GM18517 (cell line): ENCODE results near the gene PNPO.

ENCODE experiments used
- ATAC-seq: cut with Tn5 transposase; IDR thresholded peaks from one replicate; pipeline ENCODE4 v1.9.1; 2021; ENCODE audit warnings: mild to moderate bottlenecking, moderate library complexity; ENCODE audit not compliant: unreplicated experiment

Gene PNPO

GRCh38 chr17:47994724-47995123 lies 53.4 kb downstream of the PNPO start:
- no peak for ATAC-seq

DNA sequence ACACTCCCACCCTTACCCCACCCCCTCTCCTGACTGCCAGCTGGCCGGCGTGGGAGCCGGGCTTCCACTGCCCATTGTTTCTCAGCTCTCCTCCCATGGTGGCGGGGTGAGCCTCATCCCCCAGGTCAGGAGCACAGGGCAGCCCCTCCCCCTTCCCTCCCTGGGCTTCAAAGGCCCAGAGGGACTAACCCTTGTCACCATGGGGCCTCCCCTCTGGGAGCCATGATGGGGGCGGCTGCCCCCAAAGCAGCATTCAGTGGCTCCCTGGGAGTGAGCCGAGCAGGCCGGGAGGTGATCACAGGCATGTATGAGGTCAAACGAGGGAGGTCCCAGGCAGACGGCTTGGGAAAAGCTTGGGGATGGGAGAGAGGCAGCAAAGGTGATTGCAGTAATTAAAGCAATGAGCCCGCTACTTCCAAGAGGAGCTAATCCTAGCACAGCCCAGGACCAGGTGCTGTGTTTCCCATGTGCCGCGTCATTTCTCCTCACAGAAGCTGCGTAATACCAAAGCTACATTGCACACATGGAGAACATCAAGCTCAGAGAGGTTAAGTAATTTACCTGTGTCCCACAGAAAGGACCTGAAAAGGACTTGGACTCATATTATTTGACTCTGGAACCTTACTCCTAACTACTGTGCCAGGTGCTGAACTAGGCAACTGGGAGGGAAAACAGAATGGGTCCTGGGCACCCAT lies 54.0 kb downstream of the PNPO start:
- ATAC-seq = no peak

GRCh38 chr17:47996201-47996600 lies 54.8 kb downstream of the PNPO start:
- no peak for ATAC-seq

DNA sequence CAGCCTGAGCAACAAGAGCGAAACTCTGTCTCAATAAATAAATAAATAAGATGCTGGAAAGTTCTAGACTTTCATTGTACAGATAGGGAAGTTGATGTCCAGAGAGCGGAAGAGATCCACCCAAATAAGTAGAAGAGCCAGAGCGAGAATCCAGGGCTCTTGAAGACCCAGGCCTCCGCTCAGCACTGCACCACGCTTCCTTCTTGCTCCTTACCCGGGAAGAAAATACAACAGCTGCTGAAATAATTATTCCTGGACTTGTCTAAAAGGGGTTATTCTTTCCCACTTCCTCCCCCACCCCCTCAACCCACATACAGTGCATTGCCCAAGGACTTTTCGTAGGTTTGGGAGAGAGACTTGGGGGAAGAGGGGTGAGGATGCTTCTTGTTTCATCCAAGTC lies 56.2 kb downstream of the PNPO start:
- no peak for ATAC-seq

DNA sequence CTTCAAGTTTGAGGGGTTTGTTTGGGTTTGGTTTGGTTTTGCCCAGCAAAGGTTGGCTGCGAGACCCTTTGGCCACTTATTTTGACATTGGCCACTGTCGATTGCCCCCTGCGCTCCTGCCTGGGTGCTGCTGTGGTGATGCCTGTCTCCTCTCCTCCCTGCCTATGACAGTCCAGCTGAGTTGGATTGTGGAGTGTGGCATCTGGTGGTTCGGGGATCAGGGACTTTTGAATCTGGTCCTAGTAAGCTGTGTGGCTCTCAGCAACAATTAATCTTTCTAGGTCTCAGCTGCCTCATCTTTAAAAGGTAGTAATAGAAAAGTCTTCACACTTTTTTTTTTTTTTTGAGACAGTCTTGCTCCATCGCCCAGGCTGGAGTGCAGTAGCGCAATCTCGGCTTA lies 56.7 kb downstream of the PNPO start:
- no peak for ATAC-seq
